OCI-LY7 (cell line): ENCODE data around the gene HK2. TPM values are rescaled to one million over a fixed set of nuclear protein-coding genes. Genes with fewer than 3 reads are reported as not detected.

Source experiments
- BruUV-seq: library from RNA; stranded (reverse); fragments of 400-500 nt; replicated peaks from 2 replicates; lab custom pipeline; 2021; lab: Mats Ljungman, UMichigan
- CTCF ChIA-PET: fragments of 300-600 bp; sonication (Branson Sonifier 250); formaldehyde crosslinking; loops from one replicate; lab custom pipeline; 2022; ENCODE audit warnings: antibody characterized with exemption; ENCODE audit not compliant: unreplicated experiment; lab: Charles Lee
- POLR2A ChIA-PET: fragments of 300-600 bp; sonication (Branson Sonifier 250); formaldehyde crosslinking; loops from one replicate; lab custom pipeline; 2022; ENCODE audit warnings: antibody characterized with exemption; lab: Charles Lee
- DNase-seq: peaks from one replicate; pipeline ENCODE4 v3.0.0-alpha.2; 2015; ENCODE audit warnings: low spot score
- H2AFZ ChIP-seq: fragments of 200-600 bp; sonication (generic), shearing (Covaris generic); 2 replicates; pipeline ENCODE4 v1.6.1; 2014; ENCODE audit warnings: mild to moderate bottlenecking, antibody characterized with exemption, low read length, moderate library complexity
- H3K27ac ChIP-seq: fragments of 200-600 bp; sonication (generic); 2 replicates; pipeline ENCODE4 v1.5.1; 2014; ENCODE audit warnings: mixed run types, low read depth, mild to moderate bottlenecking, moderate library complexity, low read length, inconsistent platforms; ENCODE audit not compliant: poor library complexity, severe bottlenecking
- H3K36me3 ChIP-seq: fragments of 200-600 bp; sonication (generic); 2 replicates; pipeline ENCODE4 v1.6.1; 2014; ENCODE audit warnings: mild to moderate bottlenecking, antibody characterized with exemption, low read length, moderate library complexity, mixed read lengths; ENCODE audit not compliant: insufficient read depth
- H3K4me1 ChIP-seq: fragments of 200-600 bp; sonication (generic); 2 replicates; pipeline ENCODE4 v1.5.1; 2014; ENCODE audit warnings: mild to moderate bottlenecking, low read length; ENCODE audit not compliant: insufficient read depth, poor library complexity, severe bottlenecking
- H3K4me2 ChIP-seq: fragments of 200-600 bp; sonication (generic); 2 replicates; pipeline ENCODE4 v1.6.1; 2014; ENCODE audit warnings: mild to moderate bottlenecking, low read length
- H3K4me3 ChIP-seq: fragments of 200-600 bp; sonication (generic); 2 replicates; pipeline ENCODE4 v1.5.1; 2014; ENCODE audit warnings: mild to moderate bottlenecking, low read depth, low read length; ENCODE audit not compliant: poor library complexity, severe bottlenecking
- H3K79me2 ChIP-seq: fragments of 200-600 bp; sonication (generic); 2 replicates; pipeline ENCODE4 v1.6.1; 2016; ENCODE audit warnings: low read depth, mild to moderate bottlenecking, low read length, moderate library complexity, mixed read lengths; ENCODE audit not compliant: insufficient read depth
- H3K9me2 ChIP-seq: fragments of 200-600 bp; sonication (generic); 2 replicates; pipeline ENCODE4 v1.6.1; 2016; ENCODE audit warnings: mild to moderate bottlenecking, low read length, mixed read lengths; ENCODE audit not compliant: insufficient read depth
- H3K9me3 ChIP-seq: fragments of 200-600 bp; sonication (generic); 2 replicates; pipeline ENCODE4 v1.6.1; 2014; ENCODE audit warnings: mild to moderate bottlenecking, mixed run types, low read length, mixed read lengths
- H4K20me1 ChIP-seq: fragments of 200-600 bp; sonication (generic); 2 replicates; pipeline ENCODE4 v1.6.1; 2014; ENCODE audit warnings: mild to moderate bottlenecking, antibody characterized with exemption, low read length, moderate library complexity, mixed read lengths; ENCODE audit not compliant: insufficient read depth
- EZH2phosphoT487 ChIP-seq: fragments of 200-600 bp; sonication (generic); IDR thresholded peaks from 2 replicates; pipeline ENCODE4 v1.6.1; 2018; ENCODE audit warnings: low read depth, borderline replicate concordance, mild to moderate bottlenecking, mixed run types, antibody characterized with exemption, low read length, moderate library complexity, mixed read lengths
- intact Hi-C: fragments of 100-400 bp; cut with micrococcal nuclease; formaldehyde crosslinking; loops from one replicate; pipeline ENCODE4 v1.10.0; 2022; ENCODE audit not compliant: unreplicated experiment
- total RNA-seq, 2 experiments: library from RNA; depleted of rRNA in 1 of 2; stranded (reverse); fragments of >200 nt in 1 of 2; shearing (Covaris generic) in 1 of 2; gene quantifications; 2 replicates each; pipeline ENCODE4 v1.2.3, GENCODE V29; 2014 to 2022
- TF ChIP-seq, protein P1 (sequence below): fragments of 200-600 bp; sonication (generic); conservative IDR thresholded peaks from 2 replicates; pipeline ENCODE4 v1.5.1; 2014; ENCODE audit warnings: mild to moderate bottlenecking, antibody characterized with exemption, low read length, moderate library complexity, mixed read lengths

The HK2 gene
- total RNA-seq, 2 experiments from 2014 or later = 8.6 to 50.5 TPM

DNA sequence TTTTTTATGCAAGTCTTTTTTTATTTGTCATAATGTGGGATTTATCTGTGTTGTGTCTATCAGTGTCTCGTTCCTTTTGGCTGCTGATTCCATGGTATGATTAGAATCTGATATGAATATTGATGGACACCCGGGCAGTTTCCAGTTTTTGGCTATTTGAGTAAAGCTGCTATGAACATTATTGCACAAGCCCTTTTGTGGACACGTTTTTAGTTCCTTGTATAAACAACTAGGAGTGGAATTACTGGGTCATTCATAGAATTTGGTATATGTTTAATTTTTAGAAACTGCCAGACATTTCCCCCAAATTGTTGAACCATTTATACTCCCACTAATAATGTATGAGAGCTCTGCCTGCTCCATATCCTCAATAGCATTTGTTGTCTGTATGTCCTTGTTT is 26.6 kb downstream of the HK2 start:
- no peak overlapping the region for H3K4me3 ChIP-seq
- DNase-seq = no peak
- intact Hi-C loops = no loop called here
- CTCF ChIA-PET = no interaction called here
- H4K20me1 ChIP-seq = no peaks in the 10 kb centered on the region; the same call in 1 of the 2 replicates
- peaks cover 64% of the 10 kb centered on the region for H3K36me3 ChIP-seq
- H3K79me2 ChIP-seq = no peaks in the 10 kb centered on the region
- H3K4me2 ChIP-seq = no peak overlapping the region
- H3K4me1 ChIP-seq = no peaks in the 10 kb centered on the region
- H2AFZ ChIP-seq = no peak overlapping the region
- no peaks in the 10 kb centered on the region for H3K9me2 ChIP-seq
- no peak for TF ChIP-seq EZH2phosphoT487
- TF ChIP-seq, protein P1, sequence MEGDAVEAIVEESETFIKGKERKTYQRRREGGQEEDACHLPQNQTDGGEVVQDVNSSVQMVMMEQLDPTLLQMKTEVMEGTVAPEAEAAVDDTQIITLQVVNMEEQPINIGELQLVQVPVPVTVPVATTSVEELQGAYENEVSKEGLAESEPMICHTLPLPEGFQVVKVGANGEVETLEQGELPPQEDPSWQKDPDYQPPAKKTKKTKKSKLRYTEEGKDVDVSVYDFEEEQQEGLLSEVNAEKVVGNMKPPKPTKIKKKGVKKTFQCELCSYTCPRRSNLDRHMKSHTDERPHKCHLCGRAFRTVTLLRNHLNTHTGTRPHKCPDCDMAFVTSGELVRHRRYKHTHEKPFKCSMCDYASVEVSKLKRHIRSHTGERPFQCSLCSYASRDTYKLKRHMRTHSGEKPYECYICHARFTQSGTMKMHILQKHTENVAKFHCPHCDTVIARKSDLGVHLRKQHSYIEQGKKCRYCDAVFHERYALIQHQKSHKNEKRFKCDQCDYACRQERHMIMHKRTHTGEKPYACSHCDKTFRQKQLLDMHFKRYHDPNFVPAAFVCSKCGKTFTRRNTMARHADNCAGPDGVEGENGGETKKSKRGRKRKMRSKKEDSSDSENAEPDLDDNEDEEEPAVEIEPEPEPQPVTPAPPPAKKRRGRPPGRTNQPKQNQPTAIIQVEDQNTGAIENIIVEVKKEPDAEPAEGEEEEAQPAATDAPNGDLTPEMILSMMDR = no peak
- H3K9me3 ChIP-seq = no peaks in the 10 kb centered on the region
- H3K27ac ChIP-seq = no peak overlapping the region
- BruUV-seq = no TSS peak
- POLR2A ChIA-PET = no interaction called here

DNA sequence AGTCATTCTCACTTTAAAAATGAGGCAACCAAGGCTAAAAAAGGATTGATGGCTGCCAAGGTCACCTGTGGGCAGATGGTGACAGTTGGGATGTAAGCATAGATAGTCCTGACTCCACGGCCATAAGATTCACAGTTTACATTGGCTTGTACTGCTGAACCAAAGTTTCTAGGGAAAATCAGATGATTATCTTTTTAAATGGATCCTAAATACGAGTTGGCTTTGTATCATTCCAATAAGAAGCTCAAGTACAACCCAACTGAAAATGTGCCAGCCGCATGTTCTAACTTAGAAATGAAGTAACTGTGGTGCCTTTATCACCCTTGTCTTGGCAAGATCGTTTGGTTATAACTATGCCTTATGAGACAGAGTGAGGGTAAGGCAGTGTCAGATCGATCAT is 27.6 kb downstream of the HK2 start:
- Histone ChIP-seq H3K4me3 (no peak overlapping the region), H4K20me1 (no peaks in the 10 kb centered on the region; the same call in 1 of the 2 replicates), H2AFZ (no peak overlapping the region), H3K4me1 (peaks cover 6% of the 10 kb centered on the region), H3K79me2 (no peaks in the 10 kb centered on the region), H3K4me2 (no peak overlapping the region), H3K36me3 (peaks cover 54% of the 10 kb centered on the region; the same call in 1 of the 2 replicates), H3K27ac (no peak overlapping the region), H3K9me3 (no peaks in the 10 kb centered on the region), H3K9me2 (no peaks in the 10 kb centered on the region)
- intact Hi-C loops = no loop called here
- ChIA-PET POLR2A (no interaction called here), CTCF (no interaction called here)
- no TSS peak for BruUV-seq
- DNase-seq = no peak
- TF ChIP-seq EZH2phosphoT487 = no peak
- TF ChIP-seq, protein P1 = no peak
